Measurements from ENCODE around the gene FGF7.
"Not testable (repeated sequence)": the region's sequence is repeated elsewhere in the genome, so short reads cannot be mapped to it uniquely, and the experiment has no call there.

The FGF7 gene, protein sequence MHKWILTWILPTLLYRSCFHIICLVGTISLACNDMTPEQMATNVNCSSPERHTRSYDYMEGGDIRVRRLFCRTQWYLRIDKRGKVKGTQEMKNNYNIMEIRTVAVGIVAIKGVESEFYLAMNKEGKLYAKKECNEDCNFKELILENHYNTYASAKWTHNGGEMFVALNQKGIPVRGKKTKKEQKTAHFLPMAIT

DNA sequence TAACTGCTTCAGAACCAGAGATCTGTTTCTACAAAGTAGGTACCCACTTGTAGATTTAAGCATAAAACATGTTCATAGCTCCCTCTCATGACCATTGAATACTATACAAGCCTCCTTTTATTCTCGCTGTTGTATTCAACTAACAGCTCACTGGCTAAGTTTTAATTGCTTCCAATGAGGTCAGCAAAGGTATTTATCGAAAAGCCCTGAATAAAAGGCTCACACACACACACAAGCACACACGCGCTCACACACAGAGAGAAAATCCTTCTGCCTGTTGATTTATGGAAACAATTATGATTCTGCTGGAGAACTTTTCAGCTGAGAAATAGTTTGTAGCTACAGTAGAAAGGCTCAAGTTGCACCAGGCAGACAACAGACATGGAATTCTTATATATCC, at the start of gene FGF7:
TSS of gene FGF7 (plus strand) at position 222 of the 400 bp plus-strand sequence. CDS start 1,056 bp downstream, outside the sequence.
- no peak for FAIRE-seq

DNA sequence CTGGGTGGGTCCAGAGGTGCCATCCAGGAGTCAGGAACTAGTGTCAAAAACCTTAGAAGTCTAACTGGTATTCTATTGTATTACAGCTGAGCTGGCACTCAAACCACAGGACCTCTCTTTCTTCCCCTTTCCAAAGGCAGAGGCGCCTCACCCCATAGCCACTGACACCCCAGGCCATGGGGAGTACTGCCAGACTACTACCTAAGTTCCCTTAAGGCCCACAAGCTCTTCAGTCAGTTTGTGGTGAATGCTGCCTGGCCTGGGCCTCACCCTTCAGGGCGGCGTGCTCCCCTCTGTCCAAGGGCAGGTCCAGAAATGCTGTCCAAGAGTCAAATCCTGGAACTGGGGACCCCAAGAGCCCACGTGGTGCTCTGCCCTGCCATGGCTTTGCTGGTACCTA, 43.0 kb upstream of the FGF7 start:
- FAIRE-seq = no peak

DNA sequence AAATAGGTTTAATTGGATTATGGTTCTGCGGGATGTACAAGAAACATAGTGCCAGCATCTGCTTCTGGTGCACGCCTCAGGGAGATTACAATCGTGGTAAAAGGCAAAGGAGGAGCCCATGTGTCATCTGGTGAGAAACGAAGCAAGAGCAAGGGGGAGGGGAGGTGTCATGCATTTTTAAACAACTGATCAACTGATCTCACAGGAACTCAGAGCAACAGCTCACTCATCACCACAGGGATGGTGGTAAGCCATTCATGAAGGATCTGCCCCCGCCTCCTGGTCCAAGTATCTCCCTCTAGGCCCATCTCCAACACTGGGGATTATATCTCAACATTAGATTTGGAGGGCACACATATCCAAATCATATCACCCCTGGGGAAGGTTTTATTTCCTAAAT, 42.1 kb upstream of the FGF7 start:
- no peak for FAIRE-seq

- FAIRE-seq = no peak
Observed at GRCh38 chr15:49382394-49382793, 40.6 kb upstream of the FGF7 start.

DNA sequence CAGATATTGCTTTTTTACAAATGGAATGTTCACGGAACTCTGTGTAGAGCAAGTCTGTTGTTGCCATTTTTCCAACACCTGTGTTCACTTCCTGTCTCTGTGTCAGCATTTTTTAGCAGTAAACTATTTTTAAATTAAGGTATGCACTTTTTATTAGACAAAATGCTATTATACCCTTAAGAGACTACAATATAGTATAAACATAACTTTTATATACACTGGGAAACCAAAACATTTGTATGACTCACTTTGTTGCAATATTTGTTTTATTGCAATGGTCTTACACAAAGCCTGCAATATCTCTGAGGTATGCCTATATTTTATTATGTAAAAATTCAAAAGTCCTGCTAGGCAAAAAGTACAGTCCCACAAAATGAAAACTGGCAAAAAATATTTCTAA, 39.8 kb upstream of the FGF7 start:
- FAIRE-seq = no peak

- FAIRE-seq = no peak
Observed at GRCh38 chr15:49387471-49387870, 35.6 kb upstream of the FGF7 start.

DNA sequence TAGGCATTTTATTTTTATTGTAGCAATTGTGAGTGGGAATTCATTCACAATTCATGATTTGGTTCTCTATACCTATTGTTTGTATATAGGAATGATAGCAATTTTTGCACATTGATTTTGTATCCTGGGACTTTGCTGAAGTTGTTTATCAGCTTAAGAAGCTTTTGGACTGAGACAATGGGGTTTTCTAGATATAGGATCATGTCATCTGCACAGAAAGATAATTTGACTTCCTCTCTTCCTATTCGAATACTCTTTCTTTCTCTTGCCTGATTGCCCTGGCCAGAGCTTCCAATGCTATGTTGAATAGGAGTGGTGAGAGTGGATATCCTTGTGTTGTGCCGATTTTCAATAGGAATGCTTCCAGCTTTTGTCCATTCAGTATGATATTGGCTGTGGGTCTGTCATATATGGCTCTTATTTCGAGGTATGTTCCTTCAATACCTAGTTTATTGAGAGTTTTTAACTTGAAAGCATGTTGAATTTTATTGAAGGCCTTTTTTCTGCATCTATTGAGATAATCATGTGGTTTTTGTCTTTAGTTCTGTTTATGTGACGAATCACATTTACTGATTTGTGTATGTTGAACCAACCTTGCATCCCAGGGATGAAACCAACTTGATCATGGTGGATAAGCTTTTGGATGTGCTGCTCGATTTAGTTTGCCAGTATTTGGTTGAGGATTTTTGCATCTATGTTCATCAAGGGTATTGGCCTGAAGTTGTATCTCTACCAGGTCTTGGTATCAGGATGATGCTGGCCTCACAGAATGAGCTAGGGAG, 20.3 kb upstream of the FGF7 start:
- not testable (repeated sequence) for FAIRE-seq

DNA sequence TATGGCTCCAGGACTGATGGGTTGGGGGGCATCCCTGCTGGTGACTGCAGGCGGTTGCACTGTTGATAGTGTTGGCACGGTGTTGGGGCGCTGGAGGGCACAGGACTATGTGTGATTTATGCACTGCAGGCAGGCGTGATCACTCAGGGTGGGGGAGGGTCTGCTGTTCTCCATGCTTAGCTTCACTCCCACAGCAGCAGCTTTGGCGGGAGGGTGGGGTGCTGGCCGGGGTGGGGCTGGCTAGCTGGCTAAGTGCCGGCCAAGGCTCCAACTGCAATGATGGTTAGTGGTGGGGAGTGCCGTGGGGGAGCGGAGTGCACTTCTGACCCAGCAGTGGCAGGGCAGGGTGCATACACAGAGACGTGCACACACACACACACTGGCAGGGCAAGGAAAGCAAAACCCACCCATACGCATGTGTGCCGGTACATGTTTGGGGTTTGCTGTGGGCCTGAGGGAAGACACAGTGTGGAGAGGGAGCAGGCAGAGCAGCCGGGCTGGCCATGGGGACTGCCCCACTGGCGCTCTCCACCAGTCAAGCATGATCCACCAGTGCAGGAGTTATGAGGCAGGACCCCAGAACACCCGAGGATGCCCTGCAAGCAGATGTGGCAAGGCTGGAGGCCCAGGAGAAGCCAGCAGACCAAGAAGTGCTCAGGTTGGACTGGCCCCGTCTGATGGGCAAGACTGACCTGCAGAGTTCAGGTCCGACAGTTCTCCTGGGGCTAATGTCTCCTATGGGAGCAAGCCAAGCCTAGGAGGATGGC, 16.5 kb upstream of the FGF7 start:
- FAIRE-seq = no peak

GRCh38 chr15:49410641-49411040, 12.4 kb upstream of the FGF7 start:
- no peak for FAIRE-seq

- FAIRE-seq = no peak
Observed at GRCh38 chr15:49412797-49413196, 10.2 kb upstream of the FGF7 start.

GRCh38 chr15:49415149-49415548, 7.9 kb upstream of the FGF7 start:
- no peak for FAIRE-seq

GRCh38 chr15:49415638-49416037, 7.4 kb upstream of the FGF7 start:
- FAIRE-seq = no peak

- no peak for FAIRE-seq
Observed at GRCh38 chr15:49418811-49419210, 4.2 kb upstream of the FGF7 start.

- FAIRE-seq = peak; percentile 84
Observed at GRCh38 chr15:49421991-49422390, 1.1 kb upstream of the FGF7 start.

DNA sequence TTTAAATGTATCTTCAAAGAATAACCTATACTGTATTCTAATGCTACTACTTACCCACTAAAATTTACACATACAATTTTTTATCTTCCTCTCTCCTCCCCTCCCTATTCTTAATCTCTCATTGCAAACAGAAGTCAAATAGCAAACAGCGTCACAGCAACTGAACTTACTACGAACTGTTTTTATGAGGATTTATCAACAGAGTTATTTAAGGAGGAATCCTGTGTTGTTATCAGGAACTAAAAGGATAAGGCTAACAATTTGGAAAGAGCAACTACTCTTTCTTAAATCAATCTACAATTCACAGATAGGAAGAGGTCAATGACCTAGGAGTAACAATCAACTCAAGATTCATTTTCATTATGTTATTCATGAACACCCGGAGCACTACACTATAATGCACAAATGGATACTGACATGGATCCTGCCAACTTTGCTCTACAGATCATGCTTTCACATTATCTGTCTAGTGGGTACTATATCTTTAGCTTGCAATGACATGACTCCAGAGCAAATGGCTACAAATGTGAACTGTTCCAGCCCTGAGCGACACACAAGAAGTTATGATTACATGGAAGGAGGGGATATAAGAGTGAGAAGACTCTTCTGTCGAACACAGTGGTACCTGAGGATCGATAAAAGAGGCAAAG, 984 bp downstream of the FGF7 start:
- no peak for FAIRE-seq

GRCh38 chr15:49424954-49425353, 1.9 kb downstream of the FGF7 start:
- FAIRE-seq = no peak

DNA sequence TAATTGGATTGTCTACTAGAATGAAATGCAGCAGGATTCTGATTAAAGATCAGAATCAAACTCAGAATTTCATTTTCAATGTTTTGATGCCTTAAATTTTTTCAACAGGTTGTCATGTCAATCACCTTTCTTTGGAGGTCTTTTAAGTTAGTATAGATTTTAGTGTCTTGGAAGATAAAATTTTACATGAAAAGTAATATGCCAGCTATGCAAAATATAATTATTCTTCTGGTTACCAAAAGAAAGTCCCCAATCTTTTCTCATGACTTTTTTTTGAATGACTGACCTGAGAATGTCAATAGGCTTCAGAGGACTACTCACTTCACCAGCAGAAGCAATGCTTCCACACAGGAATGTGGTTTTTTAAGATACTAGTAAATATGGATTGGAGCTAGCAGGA, 4.3 kb downstream of the FGF7 start:
- FAIRE-seq = no peak

DNA sequence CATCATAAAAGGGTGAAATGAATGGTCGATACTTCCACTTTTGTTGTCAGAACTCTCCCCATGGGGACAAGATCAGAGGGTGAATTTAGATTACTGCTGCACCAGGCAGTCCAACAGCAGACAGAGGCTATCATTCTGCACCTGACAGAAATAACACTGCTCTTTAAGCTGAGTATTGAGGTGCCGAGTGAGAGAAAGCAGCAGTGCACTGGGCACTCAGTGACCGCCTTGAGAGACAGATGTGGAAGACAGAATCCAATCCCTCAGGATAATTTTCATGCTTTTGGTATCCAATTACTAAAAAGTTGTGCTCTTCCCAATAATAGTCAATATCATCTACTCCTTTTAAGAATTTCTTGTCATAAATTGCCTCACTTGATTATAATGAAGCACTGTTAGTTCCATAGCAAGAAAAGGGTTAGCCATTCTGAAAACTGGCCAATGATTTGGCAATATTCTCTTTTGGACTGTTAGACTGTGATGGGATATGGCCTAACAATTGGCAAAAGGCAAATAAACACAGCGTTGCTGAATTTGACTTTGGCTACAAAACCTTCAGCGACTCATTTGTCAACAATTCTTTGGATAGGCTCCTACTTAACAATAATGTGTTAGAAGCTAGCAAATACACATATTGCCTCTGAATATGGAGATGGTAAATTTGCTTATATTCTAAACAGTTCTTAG, 5.5 kb downstream of the FGF7 start:
- FAIRE-seq = no peak

GRCh38 chr15:49430046-49430445, 7.0 kb downstream of the FGF7 start:
- FAIRE-seq = no peak

- no peak for FAIRE-seq
Observed at GRCh38 chr15:49435174-49435573, 12.1 kb downstream of the FGF7 start.

GRCh38 chr15:49436751-49437150, 13.7 kb downstream of the FGF7 start:
- FAIRE-seq = no peak

DNA sequence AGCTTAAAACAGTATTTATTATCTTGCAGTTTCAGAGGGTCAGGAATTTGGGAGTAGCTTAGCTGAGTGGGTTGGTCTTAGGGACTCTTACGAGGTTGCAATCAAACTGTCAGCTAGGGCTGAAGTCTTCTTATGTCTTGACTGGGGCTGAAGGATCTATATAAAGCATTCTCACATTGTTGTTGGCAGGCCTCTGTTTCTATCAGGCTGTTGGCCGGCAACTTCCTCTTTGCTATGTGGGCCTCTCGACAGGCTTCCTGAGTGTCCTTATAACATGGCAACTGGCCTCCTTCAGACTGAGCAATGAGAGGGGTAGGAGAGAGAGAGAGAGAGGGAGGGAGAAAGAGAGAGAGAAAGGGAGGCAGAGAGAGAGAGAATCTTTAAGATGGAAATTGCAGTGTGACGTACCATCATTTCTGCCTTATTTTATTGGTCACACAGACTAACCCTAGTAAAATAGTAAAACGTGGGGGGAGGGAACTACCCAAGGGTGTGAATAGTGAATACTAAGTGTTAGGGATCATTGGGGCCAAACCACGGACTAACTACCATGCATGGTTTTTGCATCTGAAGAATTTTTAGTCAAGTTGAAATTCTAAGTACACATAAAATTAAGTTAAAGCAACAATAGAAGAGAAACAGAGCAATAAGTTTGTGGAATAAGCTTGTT, 16.1 kb downstream of the FGF7 start:
- FAIRE-seq = no peak

Data from A204.1 (cell line).